Immature natural killer cell (primary cell): ENCODE data around the gene CA5A. TPM values are rescaled to one million over a fixed set of nuclear protein-coding genes. Genes with fewer than 3 reads are reported as not detected.
"Not testable (repeated sequence)": the region's sequence is repeated elsewhere in the genome, so short reads cannot be mapped to it uniquely, and the experiment has no call there.

Experiments
- DNase-seq, 3 donors: peaks; one replicate each; pipeline ENCODE4 v3.0.0; 2022; ENCODE audit warnings: mixed read lengths in 1 of 3
- H3K27ac Mint-ChIP-seq, 6 donors: one replicate each; pipeline ENCODE4 v1.8.0; 2020; ENCODE audit warnings: mixed read lengths in 6 of 6, mild to moderate bottlenecking in 5 of 6, inconsistent platforms in 4 of 6, moderate library complexity in 3 of 6
- H3K27me3 Mint-ChIP-seq, 3 donors: one replicate each; pipeline ENCODE4 v1.8.0; 2020 to 2021; ENCODE audit warnings: low read depth in 3 of 3, mild to moderate bottlenecking in 3 of 3, mixed read lengths in 3 of 3, moderate library complexity in 3 of 3, inconsistent platforms in 1 of 3
- H3K36me3 Mint-ChIP-seq, 3 donors: one replicate each; pipeline ENCODE4 v1.8.0; 2020; ENCODE audit warnings: mixed read lengths in 3 of 3, inconsistent platforms in 2 of 3, mild to moderate bottlenecking in 2 of 3
- H3K4me1 Mint-ChIP-seq, 2 donors: one replicate each; pipeline ENCODE4 v1.8.0; 2020; ENCODE audit warnings: inconsistent platforms in 2 of 2, mild to moderate bottlenecking in 2 of 2, mixed read lengths in 2 of 2, moderate library complexity in 1 of 2
- H3K4me3 Mint-ChIP-seq, 5 donors: one replicate each; pipeline ENCODE4 v1.8.0; 2020; ENCODE audit warnings: mild to moderate bottlenecking in 5 of 5, mixed read lengths in 5 of 5, inconsistent platforms in 3 of 5, moderate library complexity in 3 of 5
- H3K9me3 Mint-ChIP-seq, 6 donors: one replicate each; pipeline ENCODE4 v1.8.0; 2020; ENCODE audit warnings: mild to moderate bottlenecking in 6 of 6, mixed read lengths in 6 of 6, inconsistent platforms in 4 of 6, moderate library complexity in 3 of 6
- polyA plus RNA-seq, 3 donors: library from polyadenylated mRNA; unstranded; fragments of 300-500 nt; fragmentation: Illumina TruSeq; gene quantifications; one replicate each; pipeline ENCODE4 v1.2.3, GENCODE V29; 2021

The CA5A gene
- polyA plus RNA-seq, 3 donors from 2014 or later, result not detected

GRCh38 chr16:87880117-87880696 is 56.1 kb downstream of the CA5A start:
- Mint-ChIP-seq H3K9me3 (peaks cover 0 to 2% (median 0%) of the 10 kb centered on the region in 6 donors), H3K36me3 (no peaks in the 10 kb centered on the region), H3K27ac (no peak overlapping the region), H3K27me3 (peaks cover under 1 to 5% (median 2%) of the 10 kb centered on the region in 3 donors), H3K4me1 (no peaks in the 10 kb centered on the region), H3K4me3 (no peak overlapping the region)
- DNase-seq, result no peak

DNA sequence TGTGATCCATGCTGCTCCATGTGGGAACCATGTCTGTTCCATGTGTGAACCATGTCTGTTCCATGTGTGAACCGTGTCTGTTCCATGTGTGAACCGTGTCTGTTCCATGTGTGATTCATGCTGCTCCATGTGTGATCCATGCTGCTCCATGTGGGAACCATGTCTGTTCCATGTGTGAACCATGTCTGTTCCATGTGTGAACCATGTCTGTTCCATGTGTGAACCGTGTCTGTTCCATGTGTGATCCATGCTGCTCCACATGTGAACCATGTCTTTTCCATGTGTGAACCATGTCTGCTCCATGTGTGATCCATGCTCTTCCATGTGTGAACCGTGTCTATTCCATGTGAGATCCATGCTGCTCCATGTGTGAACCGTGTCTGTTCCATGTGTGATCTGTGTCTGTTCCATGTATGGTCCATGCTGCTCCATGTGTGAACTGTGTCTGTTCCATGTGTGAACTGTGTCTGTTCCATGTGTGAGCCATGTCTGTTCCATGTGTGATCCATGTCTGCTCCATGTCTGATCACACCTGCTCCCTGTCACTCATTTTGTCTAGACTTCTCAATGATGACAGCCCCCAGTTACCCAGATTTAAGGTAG is 56.8 kb downstream of the CA5A start:
- H3K36me3 Mint-ChIP-seq, DNase-seq, H3K9me3 Mint-ChIP-seq, H3K27me3 Mint-ChIP-seq, H3K4me3 Mint-ChIP-seq, H3K4me1 Mint-ChIP-seq: not testable (repeated sequence)
- H3K27ac Mint-ChIP-seq, result peak overlapping the region in 1 of 6 donors; percentile 12

DNA sequence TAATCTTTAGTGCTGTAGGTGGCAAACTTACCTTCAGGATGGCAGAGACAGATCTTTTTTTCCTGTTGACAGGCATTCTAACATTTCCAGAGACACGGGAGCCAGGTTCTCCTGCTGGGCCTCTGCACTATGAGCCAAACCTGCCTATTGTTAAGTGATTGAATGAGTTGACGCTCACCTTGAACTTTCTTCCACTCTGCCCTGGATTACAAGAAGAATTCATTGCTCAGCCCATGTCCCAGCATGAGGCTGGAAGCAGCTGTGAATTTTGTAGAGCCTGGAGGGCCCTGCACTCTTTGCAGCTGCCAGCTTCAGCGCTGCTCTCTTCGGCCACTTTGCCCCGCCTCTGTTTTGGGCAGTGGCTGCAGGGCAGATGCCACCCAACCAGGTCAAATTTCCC is 57.6 kb downstream of the CA5A start:
- peaks cover 5 to 8% (median 6%) of the 10 kb centered on the region in 3 donors for H3K27me3 Mint-ChIP-seq
- peaks cover 0 to 2% (median 0%) of the 10 kb centered on the region in 6 donors for H3K9me3 Mint-ChIP-seq
- H3K27ac Mint-ChIP-seq, result no peak overlapping the region
- H3K36me3 Mint-ChIP-seq, result no peaks in the 10 kb centered on the region
- no peaks in the 10 kb centered on the region for H3K4me1 Mint-ChIP-seq
- no peak for DNase-seq
- no peak overlapping the region for H3K4me3 Mint-ChIP-seq

DNA sequence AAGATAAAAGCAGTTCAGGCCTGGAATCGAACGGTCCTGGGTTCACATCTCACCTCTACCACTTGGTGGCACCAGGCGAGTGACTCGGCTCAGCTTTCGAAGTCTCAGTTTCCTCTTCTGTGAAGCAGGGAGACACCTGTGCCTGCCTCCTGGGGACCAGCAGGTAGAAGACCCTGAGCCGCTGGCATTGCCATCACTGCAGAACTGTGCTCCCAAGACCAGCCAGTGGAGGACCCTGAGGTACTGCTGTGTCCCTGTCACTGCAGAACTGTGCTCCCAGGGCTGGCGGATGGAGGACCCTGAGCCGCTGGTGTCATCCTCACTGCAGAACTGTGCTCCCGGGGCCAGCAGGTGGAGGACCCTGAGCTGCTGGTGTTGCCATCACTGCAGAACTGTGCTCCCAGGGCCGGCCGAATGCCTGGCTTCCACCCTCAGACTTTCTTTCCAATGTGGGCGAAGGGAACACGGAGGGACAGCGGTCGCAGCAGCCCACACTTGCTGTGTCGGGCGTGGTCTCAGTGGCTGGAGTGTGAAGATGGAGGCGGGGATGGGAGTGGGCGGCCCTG is 58.3 kb downstream of the CA5A start:
- H3K9me3 Mint-ChIP-seq, result peaks cover 0 to 2% (median 0%) of the 10 kb centered on the region in 6 donors
- peaks cover 4 to 8% (median 5%) of the 10 kb centered on the region in 3 donors for H3K27me3 Mint-ChIP-seq
- H3K27ac Mint-ChIP-seq, result no peak overlapping the region
- no peak overlapping the region for H3K4me3 Mint-ChIP-seq
- H3K36me3 Mint-ChIP-seq, result no peaks in the 10 kb centered on the region
- no peak for DNase-seq
- no peaks in the 10 kb centered on the region for H3K4me1 Mint-ChIP-seq

DNA sequence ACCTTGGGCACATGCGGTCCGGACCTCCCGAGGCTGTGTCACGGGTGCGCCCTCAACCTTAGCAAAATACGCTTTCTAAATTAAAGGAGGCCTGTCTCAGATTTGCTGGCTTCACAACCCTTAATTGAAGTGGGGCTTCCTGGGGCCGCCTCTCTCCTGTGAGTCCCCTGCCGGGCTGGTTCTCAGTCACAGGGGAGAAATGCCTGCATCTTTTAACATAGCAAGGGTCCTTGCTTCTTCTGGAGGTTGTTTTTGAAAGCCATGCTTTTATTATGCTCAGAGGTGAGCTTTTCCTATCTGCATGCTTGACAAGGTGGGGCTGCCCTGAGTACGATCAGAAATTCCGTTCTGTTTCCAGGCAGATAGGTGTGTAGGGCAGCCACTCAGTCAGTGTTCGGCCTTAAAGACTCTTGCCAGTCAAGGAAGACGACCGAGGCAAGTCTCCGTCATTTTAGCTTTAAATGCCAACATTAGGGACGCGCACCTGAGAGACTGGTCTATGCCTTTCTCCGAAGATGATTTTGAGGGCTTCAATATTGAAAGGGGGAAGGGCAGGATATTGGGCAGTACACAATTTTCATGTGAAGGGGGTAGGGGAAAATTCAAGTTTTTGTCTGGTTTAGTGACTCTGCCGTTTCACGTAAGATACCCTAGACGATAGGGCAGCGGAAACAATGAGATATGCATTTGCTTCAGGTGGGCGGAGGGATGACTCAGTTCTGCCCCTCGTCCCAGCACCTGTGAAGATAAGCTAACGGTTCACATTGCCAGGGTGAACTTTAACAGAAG is 61.5 kb downstream of the CA5A start:
- no peak for DNase-seq
- peaks cover 0 to 9% of the 10 kb centered on the region in 2 donors for H3K4me1 Mint-ChIP-seq
- H3K36me3 Mint-ChIP-seq, result peaks cover 0 to 3% (median 0%) of the 10 kb centered on the region in 3 donors
- no peaks in the 10 kb centered on the region for H3K9me3 Mint-ChIP-seq
- peaks cover 2 to 10% (median 8%) of the 10 kb centered on the region in 3 donors for H3K27me3 Mint-ChIP-seq
- H3K4me3 Mint-ChIP-seq, result no peak overlapping the region
- H3K27ac Mint-ChIP-seq, result no peak overlapping the region

GRCh38 chr16:87870418-87871291 is 65.7 kb downstream of the CA5A start:
- H3K27me3 Mint-ChIP-seq, result peaks cover 4 to 34% (median 14%) of the 10 kb centered on the region in 3 donors
- H3K4me3 Mint-ChIP-seq, result peak overlapping the region in 3 of 5 donors; percentile 35 to 50 (median 45)
- H3K36me3 Mint-ChIP-seq, DNase-seq, H3K9me3 Mint-ChIP-seq: not testable (repeated sequence)
- H3K4me1 Mint-ChIP-seq, result peaks cover 11 to 20% of the 10 kb centered on the region in 2 donors
- H3K27ac Mint-ChIP-seq, result peak overlapping the region in 5 of 6 donors; percentile 73 to 87 (median 82)

DNA sequence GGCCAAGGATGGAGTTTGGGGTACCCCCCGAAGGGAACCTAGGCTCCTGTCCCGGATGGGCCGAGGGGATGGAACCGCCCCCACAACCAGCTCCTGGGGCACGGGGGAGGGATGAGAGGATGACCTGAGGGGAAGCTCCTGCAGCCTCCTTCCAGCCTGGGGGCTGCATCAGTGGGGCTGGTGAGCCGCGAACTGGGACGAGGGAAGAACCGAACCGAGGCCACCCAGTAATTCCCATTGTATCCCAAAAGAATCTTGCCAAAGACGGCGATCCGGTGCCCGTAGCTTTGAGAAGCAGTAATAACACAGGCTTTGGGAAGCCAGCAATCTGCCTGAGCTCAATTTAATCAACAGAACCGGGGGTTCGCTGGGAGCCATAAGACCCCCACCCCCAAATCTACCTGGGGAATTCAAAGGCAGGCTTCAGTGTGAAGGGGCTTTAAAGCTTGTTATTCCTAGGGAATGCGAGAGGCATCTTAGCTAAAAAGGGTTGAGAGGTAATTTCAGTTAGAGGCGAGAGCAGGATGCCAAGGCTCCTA is 66.4 kb downstream of the CA5A start:
- H3K4me1 Mint-ChIP-seq, result peaks cover 11 to 20% of the 10 kb centered on the region in 2 donors
- not testable (repeated sequence) for DNase-seq, H3K9me3 Mint-ChIP-seq, H3K36me3 Mint-ChIP-seq
- peak overlapping the region in 5 of 6 donors; percentile 68 to 87 (median 81) for H3K27ac Mint-ChIP-seq
- H3K27me3 Mint-ChIP-seq, result peaks cover 4 to 31% (median 14%) of the 10 kb centered on the region in 3 donors
- peak overlapping the region in 4 of 5 donors; percentile 35 to 50 (median 42) for H3K4me3 Mint-ChIP-seq

DNA sequence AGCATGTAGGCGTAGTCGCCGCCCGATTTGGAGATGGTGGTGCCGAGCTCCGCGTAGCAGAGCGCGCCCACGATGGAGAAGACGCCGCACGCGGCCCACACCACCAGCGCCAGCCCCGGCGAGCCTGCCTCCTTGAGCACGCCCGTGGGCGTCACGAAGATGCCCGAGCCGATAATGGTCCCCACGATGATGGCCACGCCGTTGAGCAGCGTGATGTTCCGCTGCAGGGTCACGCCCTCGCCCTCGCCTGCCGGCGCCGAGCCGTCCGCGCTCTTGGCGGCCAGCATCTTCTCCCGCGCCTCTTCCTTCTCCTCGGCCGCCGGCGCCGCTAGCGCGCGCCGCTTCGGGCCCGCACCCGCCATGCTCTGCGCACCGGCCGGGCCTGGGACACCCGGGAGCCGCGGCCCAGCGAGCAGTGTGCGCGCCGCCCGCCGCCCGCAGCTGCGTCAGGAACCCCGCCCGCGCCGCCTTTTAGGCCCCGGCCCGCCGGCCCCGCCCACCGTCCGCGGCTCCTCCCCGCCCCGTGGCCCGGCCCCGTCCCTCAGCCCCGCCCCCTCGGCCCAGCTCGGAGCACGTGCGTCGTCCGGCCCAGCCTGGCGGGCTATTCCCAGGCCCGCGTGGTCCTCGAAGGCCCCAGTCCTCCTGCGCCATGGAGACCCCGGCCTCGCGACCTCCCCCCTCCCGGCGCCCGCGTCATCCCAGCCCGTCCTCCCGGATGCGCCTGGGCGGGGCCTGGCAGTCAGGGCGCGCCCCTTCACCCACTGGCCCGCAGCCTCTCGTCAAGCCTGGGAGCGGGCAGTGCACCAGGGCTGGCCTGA is 67.1 kb downstream of the CA5A start, which contains the start of gene SLC7A5:
TSS of gene SLC7A5 (minus strand) at position 447 of the 818 bp plus-strand sequence. CDS start at position 362, 85 bp downstream.
- peak; percentile 89 to 91 (median 89) for DNase-seq
- Mint-ChIP-seq H3K36me3 (peaks cover 0 to 12% (median 0%) of the 10 kb centered on the region in 3 donors), H3K27ac (peak within 1 kb of the TSS; percentile 92 to 98 (median 93)), H3K27me3 (peaks cover 4 to 26% (median 10%) of the 10 kb centered on the region in 3 donors), H3K4me1 (peaks cover 11 to 20% of the 10 kb centered on the region in 2 donors), H3K4me3 (peak within 1 kb of the TSS; percentile 85 to 94 (median 88))
- not testable (repeated sequence) for H3K9me3 Mint-ChIP-seq

GRCh38 chr16:87868254-87869029 is 67.9 kb downstream of the CA5A start:
- H3K4me3 Mint-ChIP-seq, result peak overlapping the region; percentile 85 to 94 (median 88)
- H3K36me3 Mint-ChIP-seq, result peaks cover 0 to 12% (median 0%) of the 10 kb centered on the region in 3 donors
- H3K27ac Mint-ChIP-seq, result peak overlapping the region; percentile 92 to 98 (median 93)
- H3K4me1 Mint-ChIP-seq, result peaks cover 11 to 20% of the 10 kb centered on the region in 2 donors
- H3K27me3 Mint-ChIP-seq, result peaks cover 4 to 26% (median 10%) of the 10 kb centered on the region in 3 donors
- H3K9me3 Mint-ChIP-seq, result not testable (repeated sequence)
- DNase-seq, result peak in 2 of 3 donors; percentile 35 to 68

GRCh38 chr16:87865902-87866555 is 70.3 kb downstream of the CA5A start:
- peak in 1 of 3 donors; percentile 73 for DNase-seq
- Mint-ChIP-seq H3K27me3 (peaks cover 4 to 25% (median 12%) of the 10 kb centered on the region in 3 donors), H3K27ac (peak overlapping the region in 5 of 6 donors; percentile 51 to 98 (median 68)), H3K4me1 (peaks cover 11 to 12% of the 10 kb centered on the region in 2 donors), H3K4me3 (peak overlapping the region in 1 of 5 donors; percentile 76)
- not testable (repeated sequence) for H3K9me3 Mint-ChIP-seq, H3K36me3 Mint-ChIP-seq
